ENCODE measurements around the gene CBX4. TPM values are rescaled to one million over a fixed set of nuclear protein-coding genes. Genes with fewer than 3 reads are reported as not detected.

Gene CBX4
- total RNA-seq, 2 donors from 2014 or later: 26.2 to 58.3 TPM

DNA sequence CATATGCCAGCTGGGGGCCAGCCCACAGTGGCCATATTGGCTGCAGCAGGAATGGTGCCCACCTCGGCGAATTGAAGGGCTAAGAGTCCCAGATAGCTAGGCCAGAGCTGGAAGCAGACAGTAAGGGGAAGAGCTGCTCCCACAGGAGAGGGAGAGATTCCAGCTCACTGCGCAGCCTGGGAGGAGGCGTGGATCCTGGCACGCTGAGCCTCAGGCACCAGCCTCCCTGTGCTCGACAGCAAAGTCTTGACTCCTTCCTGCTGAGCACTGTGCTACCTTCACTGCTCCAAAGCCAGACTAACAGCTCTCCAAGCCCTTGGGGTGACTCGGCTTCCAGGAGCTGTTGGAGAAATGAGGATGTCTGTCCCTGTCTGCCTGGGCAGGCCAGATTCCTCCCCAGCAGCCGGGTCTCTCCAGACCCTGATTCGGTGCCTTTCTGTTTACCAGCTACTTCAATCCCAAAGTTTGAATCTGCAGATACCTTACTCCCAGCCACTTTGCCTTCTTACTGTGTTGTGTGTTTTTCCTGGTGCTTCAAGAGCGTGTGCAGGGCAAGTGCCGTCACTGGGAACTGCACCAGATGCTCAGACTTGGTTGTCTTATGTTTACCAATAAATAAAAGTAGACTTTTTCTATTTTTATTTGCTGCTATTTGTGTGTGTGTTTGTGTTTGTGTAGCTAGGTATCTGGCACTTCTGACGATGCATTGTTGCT is 52.2 kb downstream of the CBX4 start:
- peaks cover 0 to 3% of the 10 kb centered on the region in 2 donors for H3K4me1 Mint-ChIP-seq (ENCODE audit: low read depth in 2 of 2)
- no peak overlapping the region for H3K27ac Mint-ChIP-seq
- H3K36me3 Mint-ChIP-seq: no peaks in the 10 kb centered on the region
- H3K27me3 Mint-ChIP-seq: peaks cover 41 to 47% of the 10 kb centered on the region in 2 donors
- H3K9me3 Mint-ChIP-seq: no peaks in the 10 kb centered on the region
- ATAC-seq (no peak), DNase-seq (ENCODE audit: low spot score) (no peak)
- H3K4me3 Mint-ChIP-seq: no peak overlapping the region

DNA sequence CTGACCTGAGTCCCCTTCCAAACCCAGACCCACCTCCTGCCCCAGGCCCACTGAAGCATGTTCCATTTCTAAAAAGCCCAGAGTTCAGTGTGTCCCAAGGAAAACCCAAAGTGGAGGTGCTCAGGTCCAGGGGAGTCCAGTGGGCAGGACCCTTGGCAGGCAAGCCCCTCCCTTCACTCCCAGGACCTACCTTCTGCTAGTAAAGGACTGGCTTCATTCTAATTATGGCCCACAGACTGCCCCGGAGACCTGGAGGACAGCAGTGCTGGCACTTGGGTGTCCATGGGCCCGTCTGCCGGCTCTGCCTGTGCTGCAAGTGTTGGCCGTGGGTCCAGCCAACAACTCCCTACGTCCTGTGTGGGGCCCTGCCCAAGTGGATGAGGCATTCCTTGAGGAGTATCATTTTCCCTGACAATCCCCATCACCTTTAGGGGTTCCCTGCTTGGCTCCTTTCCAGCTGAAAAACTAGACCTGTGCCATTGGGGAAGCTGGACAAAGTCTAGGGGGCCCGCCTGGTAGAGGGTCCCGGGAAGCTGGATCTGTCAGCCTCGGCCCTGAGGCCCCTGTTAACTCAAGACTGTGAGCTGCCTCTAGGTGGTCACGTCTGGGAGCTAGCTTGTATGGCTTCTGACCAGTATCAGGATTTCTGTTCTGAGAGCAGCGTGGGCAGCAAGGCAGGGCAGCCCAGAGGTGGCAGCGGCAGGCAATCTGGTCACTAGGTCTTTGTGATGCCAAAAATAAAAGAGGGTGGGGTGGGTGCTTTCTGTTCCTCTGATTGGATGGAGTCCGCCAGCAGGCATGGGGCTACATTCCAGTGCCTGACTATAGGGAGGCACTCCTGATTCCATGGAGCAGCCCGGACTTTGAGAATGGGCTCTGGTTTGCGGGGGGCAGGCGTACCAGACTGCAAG is 53.1 kb downstream of the CBX4 start:
- Mint-ChIP-seq H3K4me3 (no peak overlapping the region), H3K9me3 (no peaks in the 10 kb centered on the region), H3K4me1 (ENCODE audit: low read depth in 2 of 2) (peaks cover 0 to 3% of the 10 kb centered on the region in 2 donors), H3K27ac (no peak overlapping the region), H3K27me3 (peaks cover 45 to 51% of the 10 kb centered on the region in 2 donors), H3K36me3 (no peaks in the 10 kb centered on the region)
- no peak for ATAC-seq
- no peak for DNase-seq (ENCODE audit: low spot score)

DNA sequence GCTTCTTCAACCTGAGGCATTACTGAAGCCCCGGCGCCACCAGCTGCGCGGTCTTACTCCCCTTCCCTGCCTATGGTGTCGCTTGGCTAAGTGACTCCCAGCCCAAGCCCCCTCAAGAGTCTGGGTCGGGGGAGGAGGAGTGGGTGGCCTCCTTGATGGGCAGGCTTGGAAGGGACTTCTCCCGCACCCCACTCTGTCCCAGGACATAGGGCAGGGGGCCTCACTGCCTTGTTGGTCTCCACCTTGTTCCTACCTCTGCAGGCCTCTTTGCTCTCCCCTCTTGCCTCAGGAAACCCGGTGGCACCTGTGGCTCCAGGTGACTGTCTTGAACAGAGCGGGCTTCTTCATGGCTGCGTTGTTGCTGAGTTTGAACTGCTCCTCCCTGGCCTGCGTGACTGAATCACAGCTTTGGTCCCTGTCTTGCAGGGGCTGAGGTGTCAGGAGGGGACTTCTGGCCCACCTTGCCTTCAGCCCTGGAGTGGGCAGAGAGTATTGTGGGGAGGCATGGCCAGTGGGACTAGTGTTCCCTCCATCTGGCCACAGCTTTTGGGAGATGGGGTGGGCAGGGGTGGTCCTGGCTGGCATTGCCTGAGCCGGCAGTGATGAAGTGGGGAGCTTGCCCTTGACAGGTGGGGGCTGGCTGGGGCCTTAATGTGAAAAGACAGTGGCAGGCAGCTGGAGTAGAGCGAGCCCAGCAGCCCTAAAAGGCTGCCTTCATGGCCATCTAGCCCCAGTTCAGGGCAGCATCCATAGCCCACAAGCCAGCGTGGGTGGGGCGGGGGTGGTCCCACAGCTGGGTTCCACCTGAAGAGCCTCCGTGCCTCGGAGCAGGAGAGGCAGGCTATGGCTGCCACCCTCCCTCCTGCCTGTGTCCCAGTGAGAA is 54.0 kb downstream of the CBX4 start:
- DNase-seq (ENCODE audit: low spot score) (no peak), ATAC-seq (no peak)
- Mint-ChIP-seq H3K9me3 (no peaks in the 10 kb centered on the region), H3K36me3 (no peaks in the 10 kb centered on the region), H3K27me3 (peaks cover 54 to 60% of the 10 kb centered on the region in 2 donors), H3K4me1 (ENCODE audit: low read depth in 2 of 2) (no peaks in the 10 kb centered on the region), H3K4me3 (no peak overlapping the region), H3K27ac (no peak overlapping the region)

DNA sequence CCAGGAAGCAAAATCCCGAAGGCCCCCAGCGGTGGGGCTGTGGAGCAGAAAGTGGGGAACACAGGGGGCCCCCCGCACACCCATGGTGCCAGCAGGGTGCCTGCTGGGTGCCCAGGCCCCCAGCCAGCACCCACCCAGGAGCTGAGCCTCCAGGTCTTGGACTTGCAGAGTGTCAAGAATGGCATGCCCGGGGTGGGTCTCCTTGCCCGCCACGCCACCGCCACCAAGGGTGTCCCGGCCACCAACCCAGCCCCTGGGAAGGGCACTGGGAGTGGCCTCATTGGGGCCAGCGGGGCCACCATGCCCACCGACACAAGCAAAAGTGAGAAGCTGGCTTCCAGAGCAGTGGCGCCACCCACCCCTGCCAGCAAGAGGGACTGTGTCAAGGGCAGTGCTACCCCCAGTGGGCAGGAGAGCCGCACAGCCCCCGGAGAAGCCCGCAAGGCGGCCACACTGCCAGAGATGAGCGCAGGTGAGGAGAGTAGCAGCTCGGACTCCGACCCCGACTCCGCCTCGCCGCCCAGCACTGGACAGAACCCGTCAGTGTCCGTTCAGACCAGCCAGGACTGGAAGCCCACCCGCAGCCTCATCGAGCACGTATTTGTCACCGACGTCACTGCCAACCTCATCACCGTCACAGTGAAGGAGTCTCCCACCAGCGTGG is 54.8 kb downstream of the CBX4 start:
- H3K27me3 Mint-ChIP-seq: peaks cover 61 to 67% of the 10 kb centered on the region in 2 donors
- no peak overlapping the region for H3K27ac Mint-ChIP-seq
- no peak overlapping the region for H3K4me3 Mint-ChIP-seq
- no peak for ATAC-seq
- no peak for DNase-seq (ENCODE audit: low spot score)
- no peaks in the 10 kb centered on the region for H3K36me3 Mint-ChIP-seq
- no peaks in the 10 kb centered on the region for H3K9me3 Mint-ChIP-seq
- no peaks in the 10 kb centered on the region for H3K4me1 Mint-ChIP-seq (ENCODE audit: low read depth in 2 of 2)

DNA sequence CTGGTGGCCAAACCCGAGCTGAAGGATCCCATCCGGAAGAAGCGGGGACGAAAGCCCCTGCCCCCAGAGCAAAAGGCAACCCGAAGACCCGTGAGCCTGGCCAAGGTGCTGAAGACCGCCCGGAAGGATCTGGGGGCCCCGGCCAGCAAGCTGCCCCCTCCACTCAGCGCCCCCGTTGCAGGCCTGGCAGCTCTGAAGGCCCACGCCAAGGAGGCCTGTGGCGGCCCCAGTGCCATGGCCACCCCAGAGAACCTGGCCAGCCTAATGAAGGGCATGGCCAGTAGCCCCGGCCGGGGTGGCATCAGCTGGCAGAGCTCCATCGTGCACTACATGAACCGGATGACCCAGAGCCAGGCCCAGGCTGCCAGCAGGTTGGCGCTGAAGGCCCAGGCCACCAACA is 55.3 kb downstream of the CBX4 start:
- peaks cover under 1% of the 10 kb centered on the region for H3K36me3 Mint-ChIP-seq
- no peak overlapping the region for H3K4me3 Mint-ChIP-seq
- ATAC-seq: no peak
- H3K9me3 Mint-ChIP-seq: no peaks in the 10 kb centered on the region
- peaks cover 62 to 68% of the 10 kb centered on the region in 2 donors for H3K27me3 Mint-ChIP-seq
- peaks cover 2 to 3% of the 10 kb centered on the region in 2 donors for H3K4me1 Mint-ChIP-seq (ENCODE audit: low read depth in 2 of 2)
- H3K27ac Mint-ChIP-seq: no peak overlapping the region
- no peak for DNase-seq (ENCODE audit: low spot score)

Other genes starting within 250 kb of the CBX4 start
- gene RBFOX3, start 228.4 kb downstream of the CBX4 start, total RNA-seq: not detected
- under 1 TPM in 1 of 2 donors, not detected in 1; 0.14 TPM for gene ENPP7, start 108.5 kb downstream of the CBX4 start, total RNA-seq
- gene CBX2, start 61.3 kb downstream of the CBX4 start, total RNA-seq: 1 to 10 TPM in 1 of 2 donors, under 1 TPM in 1; 0.95 to 2.1 TPM
- gene CBX8, start 42.4 kb downstream of the CBX4 start, total RNA-seq: 10 to 100 TPM in 1 of 2 donors, 1 to 10 TPM in 1; 9.8 to 46.4 TPM
- gene TBC1D16, start 196.4 kb upstream of the CBX4 start, total RNA-seq: 1 to 10 TPM; 1.1 to 3.2 TPM
- under 1 TPM in 1 of 2 donors, not detected in 1; 0.56 TPM for gene CCDC40, start 197.2 kb upstream of the CBX4 start, total RNA-seq